Measurements from ENCODE around the gene PCF11.
"Not testable (repeated sequence)": the region's sequence is repeated elsewhere in the genome, so short reads cannot be mapped to it uniquely, and the experiment has no call there.

PCF11 gene, protein sequence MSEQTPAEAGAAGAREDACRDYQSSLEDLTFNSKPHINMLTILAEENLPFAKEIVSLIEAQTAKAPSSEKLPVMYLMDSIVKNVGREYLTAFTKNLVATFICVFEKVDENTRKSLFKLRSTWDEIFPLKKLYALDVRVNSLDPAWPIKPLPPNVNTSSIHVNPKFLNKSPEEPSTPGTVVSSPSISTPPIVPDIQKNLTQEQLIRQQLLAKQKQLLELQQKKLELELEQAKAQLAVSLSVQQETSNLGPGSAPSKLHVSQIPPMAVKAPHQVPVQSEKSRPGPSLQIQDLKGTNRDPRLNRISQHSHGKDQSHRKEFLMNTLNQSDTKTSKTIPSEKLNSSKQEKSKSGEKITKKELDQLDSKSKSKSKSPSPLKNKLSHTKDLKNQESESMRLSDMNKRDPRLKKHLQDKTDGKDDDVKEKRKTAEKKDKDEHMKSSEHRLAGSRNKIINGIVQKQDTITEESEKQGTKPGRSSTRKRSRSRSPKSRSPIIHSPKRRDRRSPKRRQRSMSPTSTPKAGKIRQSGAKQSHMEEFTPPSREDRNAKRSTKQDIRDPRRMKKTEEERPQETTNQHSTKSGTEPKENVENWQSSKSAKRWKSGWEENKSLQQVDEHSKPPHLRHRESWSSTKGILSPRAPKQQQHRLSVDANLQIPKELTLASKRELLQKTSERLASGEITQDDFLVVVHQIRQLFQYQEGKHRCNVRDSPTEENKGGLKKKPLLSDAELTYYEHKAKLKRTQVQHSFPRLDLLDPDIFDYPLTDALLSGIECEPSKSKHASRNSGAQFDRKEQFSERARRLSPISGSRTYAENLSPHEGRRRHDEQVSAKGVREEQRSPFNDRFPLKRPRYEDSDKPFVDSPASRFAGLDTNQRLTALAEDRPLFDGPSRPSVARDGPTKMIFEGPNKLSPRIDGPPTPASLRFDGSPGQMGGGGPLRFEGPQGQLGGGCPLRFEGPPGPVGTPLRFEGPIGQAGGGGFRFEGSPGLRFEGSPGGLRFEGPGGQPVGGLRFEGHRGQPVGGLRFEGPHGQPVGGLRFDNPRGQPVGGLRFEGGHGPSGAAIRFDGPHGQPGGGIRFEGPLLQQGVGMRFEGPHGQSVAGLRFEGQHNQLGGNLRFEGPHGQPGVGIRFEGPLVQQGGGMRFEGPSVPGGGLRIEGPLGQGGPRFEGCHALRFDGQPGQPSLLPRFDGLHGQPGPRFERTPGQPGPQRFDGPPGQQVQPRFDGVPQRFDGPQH (N-terminal part only)

DNA sequence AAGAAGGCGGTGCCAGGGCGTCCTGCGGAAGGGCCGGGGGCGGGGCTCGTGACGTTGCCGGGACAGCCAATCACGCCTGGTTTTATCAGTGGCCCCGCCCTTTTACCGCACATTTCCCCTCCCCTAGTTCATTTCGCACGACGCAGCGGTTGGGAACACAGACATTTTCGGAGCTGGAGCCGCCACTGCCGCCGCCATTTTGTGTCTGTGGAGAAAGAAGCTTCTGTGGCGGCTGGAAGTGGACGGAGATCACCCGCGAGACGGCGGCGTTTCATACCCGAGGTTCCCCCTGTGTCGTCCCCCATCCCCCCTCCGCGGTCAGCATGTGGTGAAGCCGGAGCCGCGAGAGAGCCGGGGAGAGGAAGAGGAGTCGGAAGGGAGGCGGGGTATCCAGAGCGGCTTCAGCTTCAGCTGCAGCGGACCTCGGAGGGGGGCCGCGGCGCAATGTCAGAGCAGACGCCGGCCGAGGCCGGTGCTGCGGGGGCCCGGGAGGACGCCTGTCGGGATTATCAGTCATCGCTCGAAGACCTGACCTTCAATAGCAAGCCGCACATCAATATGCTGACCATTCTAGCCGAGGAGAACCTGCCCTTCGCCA, at the start of gene PCF11:
PCF11 (plus strand) TSS at position 136 of the 598 bp plus-strand sequence; CDS start at position 445, 309 bp downstream.
- DNase-seq = no peak

DNA sequence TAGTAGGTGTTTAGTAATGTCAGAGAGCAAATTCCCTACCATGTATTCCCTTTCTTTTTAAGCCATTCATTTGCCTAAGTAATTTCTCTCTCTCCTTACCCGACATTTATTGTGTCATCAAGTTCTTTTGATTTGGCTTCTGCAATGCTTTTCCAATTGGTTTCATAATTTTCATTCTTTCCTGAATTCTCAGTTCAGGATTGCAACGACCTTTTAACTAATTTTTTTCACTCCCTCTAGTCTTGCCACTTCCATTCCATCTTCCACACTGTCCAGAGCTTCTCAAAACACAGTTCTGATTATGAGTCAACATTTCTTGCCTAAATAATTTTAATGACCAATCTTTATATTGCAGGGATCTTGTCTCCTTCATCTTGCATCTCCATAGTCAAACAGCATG, 44.0 kb upstream of the PCF11 start:
- DNase-seq = no peak

DNA sequence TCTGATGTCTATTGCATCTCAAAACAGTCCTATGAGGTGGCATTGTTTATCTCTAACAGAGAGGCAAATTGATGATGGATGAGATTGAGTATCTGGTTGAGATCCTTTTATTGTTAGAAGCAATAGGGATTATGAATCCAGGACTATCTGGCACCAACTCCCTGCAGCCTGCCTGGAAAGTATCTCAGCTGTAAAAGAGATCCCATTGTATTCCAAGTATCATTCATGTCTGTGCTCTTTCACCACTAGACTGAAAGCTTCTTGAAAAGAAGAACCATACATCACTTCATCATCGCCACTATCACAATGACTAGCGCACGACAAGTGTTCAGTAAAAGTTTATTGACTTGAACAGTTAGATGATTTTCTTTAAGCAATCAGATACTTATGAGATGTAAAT, 41.9 kb upstream of the PCF11 start:
- DNase-seq = no peak

DNA sequence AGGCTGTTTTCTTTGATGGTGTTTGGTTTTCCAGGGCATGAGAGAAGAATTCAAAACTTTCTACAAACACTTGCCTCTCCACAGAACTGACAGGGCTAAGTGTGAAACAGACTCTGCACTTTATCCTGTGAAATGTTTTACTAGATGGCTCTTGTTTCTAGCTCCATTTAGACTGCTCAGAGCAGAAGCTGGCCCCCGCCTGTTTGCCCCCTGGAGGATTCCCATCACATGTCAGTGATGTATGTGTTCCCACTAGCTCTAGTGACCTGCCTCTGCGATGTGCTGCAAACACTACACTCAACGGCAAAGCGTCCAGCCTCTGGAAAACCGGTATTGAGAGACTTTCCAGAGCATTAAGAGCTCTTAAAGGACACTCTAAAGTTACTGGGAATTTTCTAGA, 41.4 kb upstream of the PCF11 start:
- DNase-seq = no peak

DNA sequence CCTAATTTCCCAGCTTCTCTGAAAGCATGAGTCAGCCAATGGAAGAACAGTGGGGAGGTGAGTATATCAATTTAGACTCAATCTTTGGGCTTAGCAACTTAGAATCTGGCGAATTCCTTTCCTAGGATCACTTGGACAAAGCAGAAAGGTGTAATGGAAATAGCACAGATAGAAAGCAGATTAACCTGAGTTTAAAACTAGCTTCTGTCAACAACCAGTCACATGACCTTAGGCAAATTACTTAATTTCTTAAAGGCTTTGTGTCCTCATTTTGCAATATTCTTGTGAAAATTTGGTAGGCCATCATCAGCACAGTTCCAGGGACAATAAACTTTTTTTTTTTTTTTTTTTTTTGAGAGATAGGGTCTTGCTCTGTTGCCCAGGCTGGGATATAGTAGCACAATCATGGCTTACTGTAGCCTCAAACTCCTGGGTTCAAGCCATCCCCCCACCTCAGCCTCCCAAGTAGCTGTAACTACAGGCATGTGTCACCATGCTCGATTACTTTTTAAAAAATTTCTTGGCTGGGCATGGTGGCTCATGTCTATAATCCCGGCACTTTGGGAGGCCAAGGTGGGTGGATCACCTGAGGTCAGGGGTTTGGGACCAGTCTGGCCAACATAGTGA, 40.8 kb upstream of the PCF11 start:
- DNase-seq = no peak

DNA sequence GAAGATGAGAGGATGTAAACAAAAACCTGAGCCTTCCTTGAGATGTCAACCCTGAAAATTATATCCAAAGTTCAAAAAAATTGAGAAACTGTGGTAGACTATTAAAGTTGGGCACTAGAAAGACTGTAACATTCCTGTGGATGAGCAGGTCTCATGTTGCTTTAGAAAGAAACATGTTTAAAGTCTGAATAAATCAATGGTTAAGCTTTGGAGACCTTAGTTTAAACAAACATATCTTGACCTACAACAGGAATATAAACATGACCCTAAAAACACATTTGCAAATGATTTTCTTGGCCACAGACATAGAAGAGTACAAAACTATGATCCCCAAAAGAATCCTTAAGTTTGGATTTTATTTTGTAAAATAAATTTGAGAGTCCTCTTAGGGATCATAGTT, 38.1 kb upstream of the PCF11 start:
- DNase-seq = no peak

DNA sequence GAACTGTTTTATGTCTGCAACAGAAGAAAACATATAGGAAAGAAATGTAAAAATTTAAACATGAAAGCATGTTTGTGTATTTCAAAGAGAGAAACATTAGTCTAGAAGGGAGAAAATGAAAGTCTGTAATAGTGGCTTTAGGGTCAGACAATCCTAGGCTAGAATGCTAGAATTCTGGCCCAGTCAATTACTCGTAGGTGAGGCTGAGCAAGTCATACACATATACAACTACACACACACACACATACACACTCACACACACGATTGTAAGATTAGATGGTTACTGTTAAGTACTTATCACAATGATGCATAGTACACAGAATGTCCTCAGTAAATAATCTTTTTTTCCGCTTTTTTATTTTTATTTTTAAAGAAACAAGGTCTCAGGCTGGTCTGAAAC, 37.7 kb upstream of the PCF11 start:
- no peak for DNase-seq

DNA sequence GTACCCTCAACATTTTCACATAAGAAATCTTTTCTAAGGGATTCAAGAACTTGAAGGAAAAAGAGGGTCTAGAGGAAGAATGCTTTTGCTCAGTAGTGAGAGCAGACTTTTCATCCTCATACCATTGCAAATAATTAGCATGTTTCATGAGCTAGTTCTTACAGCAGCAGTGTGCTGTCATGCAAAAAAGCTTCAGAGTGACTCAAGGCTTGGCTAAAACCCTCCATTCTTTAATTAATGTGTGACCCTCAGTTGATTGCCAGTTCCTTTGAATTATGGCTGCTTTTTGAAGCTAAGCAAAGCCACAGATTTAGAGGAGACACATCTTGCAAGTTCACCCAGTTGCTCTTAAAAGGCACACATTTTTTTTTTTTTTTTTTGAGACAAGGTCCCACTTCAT, 36.6 kb upstream of the PCF11 start:
- DNase-seq = no peak

DNA sequence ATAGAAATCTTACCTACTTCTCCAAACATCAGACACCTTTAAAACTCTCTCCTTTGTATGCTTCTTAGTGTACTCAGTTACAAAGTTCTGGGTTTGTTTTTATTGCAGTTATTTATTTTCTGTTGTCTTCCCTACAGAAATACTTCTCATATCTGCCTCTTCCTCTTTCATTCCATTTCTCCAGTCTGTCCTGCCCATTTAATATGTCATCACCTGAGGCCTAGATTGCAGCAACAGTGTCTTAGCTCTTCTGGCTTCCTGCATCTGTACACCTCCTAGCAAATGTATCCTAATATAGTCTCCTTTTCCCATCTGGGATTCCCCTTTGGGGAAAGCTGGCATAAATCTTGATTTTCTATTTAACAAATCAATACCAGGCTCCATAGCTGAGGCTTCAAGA, 34.9 kb upstream of the PCF11 start:
- no peak for DNase-seq

DNA sequence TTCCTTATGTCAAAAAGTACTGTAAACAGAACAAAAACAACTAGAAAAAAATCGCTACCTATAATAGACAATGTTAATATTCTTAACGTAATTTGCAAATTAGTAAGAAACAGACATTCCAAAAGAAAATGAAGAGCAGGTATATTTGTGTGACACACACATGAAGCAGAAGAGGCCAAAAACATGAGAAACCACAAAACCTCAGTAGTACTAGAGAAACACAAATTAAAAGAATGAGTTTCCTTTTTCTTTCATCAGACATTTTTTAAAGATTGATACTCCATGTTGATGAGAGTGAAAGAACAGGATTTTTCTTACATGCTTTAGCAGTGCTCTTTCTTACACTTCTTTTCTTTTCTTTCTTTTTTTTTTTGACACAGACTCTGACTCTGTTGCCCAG, 34.2 kb upstream of the PCF11 start:
- DNase-seq = no peak

DNA sequence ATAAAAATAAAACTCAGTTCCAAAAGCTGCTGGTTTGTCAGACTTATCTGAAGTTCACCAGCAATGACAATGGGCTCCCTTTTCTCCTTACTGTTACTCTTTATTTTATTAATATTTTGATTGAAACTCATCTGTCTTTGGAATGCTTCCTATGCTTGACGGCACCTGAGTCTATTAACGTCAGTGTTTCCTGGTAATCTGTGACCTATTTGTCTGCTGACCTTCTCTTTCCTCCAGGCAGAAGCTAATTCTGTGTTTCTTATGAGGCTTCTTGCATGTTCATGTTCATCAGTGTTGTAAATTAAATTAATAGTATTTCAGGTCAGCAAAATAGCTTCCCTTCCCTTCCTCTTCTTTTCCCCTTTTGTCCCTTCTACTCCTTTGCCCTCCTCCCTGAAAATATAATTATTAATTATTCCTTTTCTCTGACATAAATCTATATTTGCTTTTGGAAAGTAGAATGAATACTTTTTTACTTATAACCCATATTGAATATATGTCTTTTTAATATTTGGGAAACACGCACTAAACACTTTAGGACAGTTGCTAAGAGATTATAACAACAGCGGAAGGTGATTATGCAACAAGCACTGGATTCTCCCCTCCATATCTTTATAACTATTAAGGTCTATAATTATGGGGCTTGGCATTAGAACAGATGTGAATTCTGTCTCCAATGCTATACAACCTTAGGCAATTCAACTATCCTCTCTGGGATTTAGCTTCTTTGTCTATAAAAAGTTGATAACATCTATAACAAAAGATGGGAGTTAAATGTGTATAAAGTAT, 32.1 kb upstream of the PCF11 start:
- DNase-seq = no peak

DNA sequence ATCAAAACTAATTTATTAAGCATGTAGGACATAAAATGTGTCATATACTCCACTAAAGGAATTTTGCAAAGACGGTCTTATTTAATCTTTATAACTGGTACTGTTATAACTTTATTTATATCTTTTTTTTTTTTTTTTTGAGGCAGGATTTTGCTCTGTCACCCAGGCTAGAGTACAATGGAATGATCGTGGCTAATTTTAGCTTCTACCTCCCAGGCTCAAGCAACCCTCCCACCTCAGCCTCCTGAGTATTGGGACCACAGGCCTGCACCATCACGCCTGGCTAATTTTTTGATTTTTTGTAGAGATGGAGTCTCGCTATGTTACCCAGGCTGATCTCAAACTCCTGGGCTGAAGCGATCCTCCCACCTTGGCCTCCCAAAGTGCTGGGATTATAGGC, 31.4 kb upstream of the PCF11 start:
- no peak for DNase-seq

DNA sequence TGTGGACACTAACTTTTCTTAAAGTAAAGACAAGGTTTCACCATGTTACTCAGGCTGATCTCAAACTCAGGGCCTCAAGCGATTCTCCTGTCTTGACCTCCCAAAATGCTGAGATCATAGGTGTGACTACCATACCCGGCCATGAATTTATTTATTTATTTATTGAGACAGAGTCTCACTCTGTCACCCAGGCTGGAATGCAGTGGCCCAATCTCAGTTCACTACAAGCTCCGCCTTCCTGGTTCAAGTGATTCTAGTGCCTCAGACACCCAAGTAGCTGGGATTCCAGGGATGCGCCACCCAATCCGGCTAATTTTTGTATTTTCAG, 29.7 kb upstream of the PCF11 start:
- DNase-seq = no peak

DNA sequence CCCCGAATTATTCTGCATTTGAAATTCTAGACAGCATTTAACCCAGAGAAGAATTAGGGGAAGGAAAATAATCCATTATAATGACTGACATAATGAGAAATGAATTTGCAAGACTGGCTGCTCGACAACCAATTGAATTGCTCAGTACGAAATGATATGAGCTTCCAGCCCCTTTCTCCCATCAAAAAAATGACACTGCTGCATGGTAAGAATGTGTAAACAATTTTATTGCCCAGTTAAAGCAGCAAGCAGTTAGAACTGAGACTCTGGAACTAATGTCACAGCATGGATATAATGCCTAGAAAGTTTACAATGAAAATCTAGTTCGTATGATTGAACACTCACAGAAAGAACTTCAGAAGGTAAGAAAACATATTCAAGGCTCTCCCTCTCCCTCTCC, 24.7 kb upstream of the PCF11 start:
- DNase-seq = no peak

DNA sequence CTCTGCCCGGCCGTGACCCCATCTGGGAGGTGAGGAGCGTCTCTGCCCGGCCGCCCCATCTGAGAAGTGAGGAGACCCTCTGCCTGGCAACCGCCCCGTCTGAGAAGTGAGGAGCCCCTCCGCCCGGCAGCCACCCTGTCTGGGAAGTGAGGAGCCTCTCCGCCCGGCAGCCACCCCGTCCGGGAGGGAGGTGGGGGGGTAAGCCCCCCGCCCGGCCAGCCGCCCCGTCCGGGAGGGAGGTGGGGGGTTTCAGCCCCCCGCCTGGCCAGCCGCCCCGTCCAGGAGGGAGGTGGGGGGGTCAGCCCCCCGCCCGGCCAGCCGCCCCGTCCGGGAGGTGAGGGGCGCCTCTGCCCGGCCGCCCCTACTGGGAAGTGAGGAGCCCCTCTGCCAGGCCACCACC, 23.7 kb upstream of the PCF11 start:
- not testable (repeated sequence) for DNase-seq

DNA sequence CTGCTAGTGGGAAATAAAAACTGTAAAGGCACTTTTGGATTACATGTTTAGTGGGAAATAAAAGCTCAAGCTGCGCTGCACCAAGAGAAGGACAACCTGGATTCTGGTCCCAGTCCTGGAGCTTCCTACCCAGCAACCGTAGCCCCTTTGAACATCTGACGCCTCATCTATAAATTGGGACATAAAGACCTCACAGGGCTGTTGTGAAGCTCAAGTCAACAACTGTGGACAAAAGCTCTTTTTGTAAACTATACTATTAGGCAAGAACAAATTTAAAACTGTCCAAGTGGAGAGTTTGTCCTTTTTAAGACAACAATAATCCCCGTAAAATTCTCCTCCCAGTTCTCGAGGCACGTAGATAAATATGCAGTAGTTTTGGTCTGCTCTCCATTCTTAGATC, 17.6 kb upstream of the PCF11 start:
- DNase-seq = no peak

DNA sequence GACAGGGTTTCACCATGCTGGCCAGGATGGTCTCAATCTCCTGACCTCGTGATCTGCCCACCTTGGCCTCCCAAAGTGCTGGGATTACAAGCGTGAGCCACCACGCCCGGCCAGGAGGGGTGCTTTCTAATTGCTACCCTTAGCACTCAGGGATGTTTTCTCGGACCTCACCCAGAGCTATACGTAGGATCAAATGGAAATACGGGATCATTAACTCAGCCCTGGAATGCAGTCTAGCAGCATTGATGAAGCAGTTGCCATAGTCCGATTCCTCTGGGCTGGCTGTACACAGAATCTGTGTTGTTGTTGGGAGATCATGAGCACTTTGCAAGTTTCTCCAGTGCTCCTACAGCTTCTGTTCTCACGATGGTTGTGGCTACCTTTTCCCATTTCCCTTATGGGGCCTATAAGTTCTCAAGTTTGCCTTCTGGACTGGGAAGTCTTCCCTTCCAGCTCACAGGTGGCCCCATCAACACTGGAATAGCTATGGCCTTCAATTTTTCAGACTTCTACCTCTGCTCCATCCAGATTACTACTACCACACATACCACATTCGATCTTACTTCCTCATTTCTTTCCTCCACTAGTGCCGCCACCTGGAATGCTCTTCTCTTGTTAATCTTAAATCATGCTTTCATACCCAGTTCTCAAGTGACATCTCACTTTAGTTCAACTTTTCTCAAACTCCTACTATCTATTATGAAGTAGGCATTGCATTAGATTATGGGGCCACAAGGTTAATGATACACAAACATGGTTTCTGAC, 16.1 kb upstream of the PCF11 start:
- no peak for DNase-seq

DNA sequence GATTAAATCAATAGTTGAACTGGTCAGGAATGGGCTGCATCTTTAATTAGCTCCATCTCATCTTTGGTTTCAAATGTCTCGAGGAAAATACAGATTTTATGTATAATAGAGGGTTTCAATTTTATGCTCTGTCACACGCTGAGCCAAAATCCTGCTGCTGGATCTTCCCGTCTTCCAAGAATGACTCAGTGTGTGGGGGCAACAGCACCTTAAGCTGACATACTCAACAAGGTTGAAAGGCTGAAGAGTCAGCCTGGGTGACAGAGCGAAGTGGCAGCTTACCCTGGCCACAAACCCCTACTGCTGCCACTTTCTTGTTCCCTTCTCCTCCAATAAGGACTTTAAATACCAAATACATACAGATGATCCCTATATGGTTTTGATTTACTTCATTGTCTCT, 9.0 kb upstream of the PCF11 start:
- no peak for DNase-seq

DNA sequence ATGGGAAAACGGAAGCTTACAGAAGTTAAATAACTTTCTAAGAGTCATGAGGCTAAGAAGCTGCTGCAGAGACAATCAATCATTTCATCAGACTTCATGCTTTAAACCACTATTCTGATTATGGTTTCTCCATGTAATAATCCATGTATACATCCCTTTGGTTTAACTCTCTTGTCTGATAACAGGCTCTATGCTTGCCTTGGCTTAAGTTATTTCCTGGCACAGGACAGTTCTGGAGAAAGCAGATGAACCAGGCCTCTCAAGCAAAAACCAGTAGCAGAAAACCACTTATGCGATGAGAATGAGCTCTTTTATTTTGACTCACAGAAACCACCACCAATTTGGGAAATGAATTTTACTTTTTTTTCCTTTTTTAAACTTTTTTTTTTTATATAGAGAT, 6.5 kb upstream of the PCF11 start:
- DNase-seq = no peak

DNA sequence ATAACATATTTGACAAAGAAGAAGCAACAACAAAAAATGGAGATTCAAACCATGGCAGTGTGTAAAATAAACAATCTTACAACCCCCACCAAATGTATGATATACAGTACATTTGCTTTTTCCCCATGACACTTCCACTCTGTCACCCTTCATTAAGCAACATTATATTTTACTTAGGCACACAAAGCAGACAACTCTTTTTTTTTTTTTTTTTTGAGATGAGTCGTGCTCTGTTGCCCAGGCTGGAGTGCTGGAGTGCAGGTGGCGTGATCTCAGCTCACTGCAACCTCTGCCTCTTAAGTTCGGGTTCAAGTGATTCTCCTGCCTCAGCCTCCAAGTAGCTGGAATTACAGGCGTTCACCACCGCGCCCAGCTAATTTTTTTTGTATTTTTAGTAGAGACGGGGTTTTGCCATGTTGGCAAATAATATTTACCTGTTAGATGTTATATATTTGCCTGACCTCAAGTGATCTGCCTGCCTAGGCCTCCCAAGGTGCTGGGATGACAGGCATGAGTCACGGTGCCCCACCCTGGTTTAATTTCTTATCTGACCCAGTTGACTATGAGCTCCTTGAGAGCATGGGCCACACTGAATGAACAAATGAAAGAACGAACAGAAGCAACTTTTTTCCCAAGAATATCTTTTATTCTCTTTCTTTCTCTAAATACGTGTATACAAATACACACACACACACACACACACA, 5.5 kb upstream of the PCF11 start:
- DNase-seq = no peak

Measured in stimulated activated naive CD4-positive, alpha-beta T cell treated with Interleukin-2 at 50 U/mL for 16 hours (primary cell).